A549 (cell line): ENCODE measurements around the gene METTL1. TPM values are rescaled to one million over a fixed set of nuclear protein-coding genes. Genes with fewer than 3 reads are reported as not detected.
A peak's percentile ranks its signal among the peaks of the same experiment; 100 is the strongest.

ENCODE experiments used
- ATAC-seq, 2 experiments: fragments of 200-7000 bp in 1 of 2; fragments of >200 bp in 1 of 2; cut with Nextera tagmentation in 1 of 2; cut with Tn5 transposase in 1 of 2; 3 replicates each; pipeline versions ENCODE4 v1.8.0 to v1.9.1; 2018 to 2020; ENCODE audit warnings: mild to moderate bottlenecking in 1 of 2, moderate library complexity in 1 of 2
- CTCF ChIA-PET: fragments of 300-600 bp; sonication (Branson Sonifier 250); formaldehyde crosslinking; extraction: SDS; loops from one replicate; lab custom pipeline; 2021; ENCODE audit warnings: antibody characterized with exemption, inconsistent platforms; lab: Yijun Ruan, JAX
- POLR2A ChIA-PET: fragments of 350-600 bp; formaldehyde crosslinking; extraction: SDS; loops from one replicate; lab custom pipeline; 2021; ENCODE audit warnings: antibody characterized with exemption, inconsistent platforms; lab: Yijun Ruan, JAX
- DNase-seq, 2 experiments: peaks; one replicate each; pipeline versions ENCODE4 v3.0.0 to v3.0.0-alpha.2; 2011 to 2016; ENCODE audit warnings: low read depth in 1 of 2, low spot score in 1 of 2
- FAIRE-seq: peaks from 2 replicates; lab custom pipeline; 2011; peaks lifted over from hg19 to GRCh38; lab: Jason Lieb, UNC
- H3K27ac ChIP-seq, 2 experiments: fragments of >200 bp; sonication (Bioruptor Twin); formaldehyde crosslinking; 3 replicates each; pipeline ENCODE4 v1.5.1; 2016 to 2017
- H3K4me1 ChIP-seq: fragments of >200 bp; sonication (Bioruptor Twin); formaldehyde crosslinking; 3 replicates; pipeline ENCODE4 v1.6.1; 2016
- H3K4me2 ChIP-seq: fragments of >200 bp; sonication (Bioruptor Twin); formaldehyde crosslinking; 3 replicates; pipeline ENCODE4 v1.6.1; 2016
- H3K4me3 ChIP-seq: fragments of >200 bp; sonication (Bioruptor Twin); formaldehyde crosslinking; 3 replicates; pipeline ENCODE4 v1.5.1; 2016
- H3K9me3 ChIP-seq: fragments of >200 bp; sonication (Bioruptor Twin); formaldehyde crosslinking; 3 replicates; pipeline ENCODE4 v1.6.1; 2016
- ATOH8 ChIP-seq: fragments of 250-450 bp; sonication (Bioruptor Pico); IDR thresholded peaks from 2 replicates; pipeline ENCODE4 v1.5.0; 2020; ENCODE audit warnings: low read depth, mild to moderate bottlenecking, moderate library complexity
- BCL3 ChIP-seq: fragments of >200 bp; sonication (Bioruptor Twin); formaldehyde crosslinking; IDR thresholded peaks from 3 replicates; pipeline ENCODE4 v1.6.1; 2016
- CEBPB ChIP-seq, 2 experiments: fragments of >200 bp in 1 of 2; sonication (Bioruptor Twin) in 1 of 2; formaldehyde crosslinking in 1 of 2; IDR thresholded peaks; 2 replicates each; pipeline ENCODE4 v1.6.1; 2012 to 2016
- EHF ChIP-seq: fragments of 250-450 bp; sonication (Bioruptor Pico); IDR thresholded peaks from 2 replicates; pipeline ENCODE4 v1.5.0; 2020; ENCODE audit warnings: mild to moderate bottlenecking
- EHMT2 ChIP-seq: fragments of 200-600 bp; sonication (generic); IDR thresholded peaks from 2 replicates; pipeline ENCODE4 v1.6.1; 2016; ENCODE audit warnings: antibody characterized with exemption, low read depth, mild to moderate bottlenecking, moderate library complexity
- FOSB ChIP-seq: fragments of 250-450 bp; sonication (Bioruptor Pico); IDR thresholded peaks from 2 replicates; pipeline ENCODE4 v1.5.0; 2020; ENCODE audit warnings: mild to moderate bottlenecking, moderate library complexity
- HDAC2 ChIP-seq: fragments of 200-600 bp; sonication (generic); IDR thresholded peaks from 2 replicates; pipeline ENCODE4 v1.6.1; 2016
- HES2 ChIP-seq: fragments of >200 bp; sonication (Bioruptor Twin); formaldehyde crosslinking; IDR thresholded peaks from 2 replicates; pipeline ENCODE4 v1.6.1; 2016
- HEYL ChIP-seq: fragments of 250-450 bp; sonication (Bioruptor Pico); IDR thresholded peaks from 2 replicates; pipeline ENCODE4 v1.8.0; 2021; ENCODE audit warnings: mild to moderate bottlenecking, moderate library complexity
- HOXA7 ChIP-seq: fragments of 250-450 bp; sonication (Bioruptor Pico); IDR thresholded peaks from 2 replicates; pipeline ENCODE4 v1.5.0; 2020; ENCODE audit warnings: mild to moderate bottlenecking, moderate library complexity
- HOXB13 ChIP-seq: fragments of 250-450 bp; sonication (Bioruptor Pico); IDR thresholded peaks from 2 replicates; pipeline ENCODE4 v1.5.0; 2020; ENCODE audit warnings: low read depth, mild to moderate bottlenecking, moderate library complexity
- HOXB5 ChIP-seq: fragments of 250-450 bp; sonication (Bioruptor Pico); IDR thresholded peaks from 2 replicates; pipeline ENCODE4 v1.5.0; 2020; ENCODE audit warnings: mild to moderate bottlenecking, moderate library complexity
- JUN ChIP-seq, 2 experiments: fragments of >200 bp; sonication (Bioruptor Twin); formaldehyde crosslinking; IDR thresholded peaks; 2 replicates in 1 of 2; 3 replicates in 1 of 2; pipeline ENCODE4 v1.6.1; 2016 to 2017
- KDM1A ChIP-seq: fragments of 200-600 bp; sonication (generic); IDR thresholded peaks from 2 replicates; pipeline ENCODE4 v1.6.1; 2016; ENCODE audit warnings: low read depth, mild to moderate bottlenecking
- MAZ ChIP-seq: fragments of 150-350 bp; IDR thresholded peaks from 2 replicates; pipeline ENCODE4 v1.6.1; 2014; ENCODE audit warnings: antibody characterized with exemption, low read depth, low read length, borderline replicate concordance
- NFE2L2 ChIP-seq: fragments of 150-350 bp; conservative IDR thresholded peaks from 2 replicates; pipeline ENCODE4 v1.6.1; 2014; ENCODE audit warnings: low read length
- PHF8 ChIP-seq: fragments of 200-600 bp; sonication (generic); IDR thresholded peaks from 2 replicates; pipeline ENCODE4 v1.6.1; 2016; ENCODE audit warnings: low read depth, mild to moderate bottlenecking, antibody characterized with exemption, moderate library complexity, borderline replicate concordance
- POLR2AphosphoS2 ChIP-seq: conservative IDR thresholded peaks from 2 replicates; pipeline ENCODE4 v1.6.1; 2012; ENCODE audit warnings: low read length, improper control_type of control experiment, inconsistent platforms
- RARB ChIP-seq: fragments of 250-450 bp; sonication (Bioruptor Pico); IDR thresholded peaks from 2 replicates; pipeline ENCODE4 v1.8.0; 2021; ENCODE audit warnings: mild to moderate bottlenecking, moderate library complexity
- REST ChIP-seq: fragments of 200-600 bp; sonication (generic); IDR thresholded peaks from 2 replicates; pipeline ENCODE4 v1.6.1; 2016; ENCODE audit warnings: antibody characterized with exemption, mild to moderate bottlenecking, moderate library complexity
- RNF2 ChIP-seq: fragments of 200-600 bp; sonication (generic); IDR thresholded peaks from 2 replicates; pipeline ENCODE4 v1.6.1; 2016; ENCODE audit warnings: low read depth, mild to moderate bottlenecking, antibody characterized with exemption, moderate library complexity, borderline replicate concordance
- TP53 ChIP-seq: fragments of 250-450 bp; sonication (Bioruptor Pico); IDR thresholded peaks from 2 replicates; pipeline ENCODE4 v1.5.0; 2021; ENCODE audit warnings: mild to moderate bottlenecking, moderate library complexity
- USF2 ChIP-seq: fragments of 450-650 bp; IDR thresholded peaks from 2 replicates; pipeline ENCODE4 v1.6.1; 2014; ENCODE audit warnings: antibody characterized with exemption
- ZC3H11A ChIP-seq: fragments of 450-650 bp; IDR thresholded peaks from 2 replicates; pipeline ENCODE4 v1.6.1; 2014; ENCODE audit warnings: antibody characterized with exemption, mild to moderate bottlenecking
- ZSCAN20 ChIP-seq: fragments of 250-450 bp; sonication (Bioruptor Pico); IDR thresholded peaks from 2 replicates; pipeline ENCODE4 v1.8.0; 2022; ENCODE audit warnings: mild to moderate bottlenecking, moderate library complexity
- WGBS: methylation state at CpG from one replicate; pipeline ENCODE4 v1.1.6; 2017; ENCODE audit errors: missing lambda C conversion rate; 5-methylcytosine and 5-hydroxymethylcytosine counted together
- polyA plus RNA-seq, 4 experiments: library from polyadenylated mRNA; depleted of rRNA in 3 of 4; stranded (reverse); fragments of >200 nt; fragmentation: RNase III in 1 of 4; extraction: RNeasy Plus Mini Kit Qiagen cat#74134 plus additional on column Dnase treatment in 1 of 4; gene quantifications; 2 replicates in 3 of 4; 3 replicates in 1 of 4; pipeline ENCODE4 v1.2.3, GENCODE V29; 2011 to 2017

The METTL1 gene
- polyA plus RNA-seq, 2 of the 4 experiments (the other 2 are of a cell fraction): 55.2 to 60.2 TPM

GRCh38 chr12:57749061-57749460 lies 22.8 kb downstream of the METTL1 start:
- ATAC-seq (no peak), FAIRE-seq (no peak), DNase-seq (no peak)
- POLR2A ChIA-PET: no interaction called here
- Histone ChIP-seq H3K27ac (no peak overlapping the region), H3K4me2 (no peak overlapping the region), H3K4me1 (peaks cover 31% of the 10 kb centered on the region), H3K4me3 (no peak overlapping the region), H3K9me3 (no peaks in the 10 kb centered on the region)
- CTCF ChIA-PET: interaction anchor here (3.1 kb wide), 1 partner anchor 12 kb away, joined by 17 read pairs; no protein-coding TSS in a partner anchor
- WGBS: 91% methylated on average over 5 of the region's 5 CpGs
- TF ChIP-seq ZSCAN20: no peak
- no peak for TF ChIP-seq PHF8
- no peak for TF ChIP-seq HDAC2
- TF ChIP-seq EHMT2: no peak
- no peak for TF ChIP-seq BCL3
- TF ChIP-seq MAZ: no peak
- no peak for TF ChIP-seq ZC3H11A
- TF ChIP-seq EHF (CRISPR knock-in tag): no peak
- no peak for TF ChIP-seq HOXB13 (CRISPR knock-in tag)

- H3K4me3 ChIP-seq: peak overlapping the region; percentile 70; the same call in 1 of the 3 replicates
- no peak for FAIRE-seq
- no peak for TF ChIP-seq ATOH8 (CRISPR knock-in tag)
- peak in 1 of 2 experiments; percentile 24; a peak in 1 of 5 replicates for TF ChIP-seq JUN (IDR thresholded peaks at IDR 0.05)
- TF ChIP-seq ZSCAN20: no peak
- no peak for TF ChIP-seq FOSB (CRISPR knock-in tag)
- TF ChIP-seq ZC3H11A: no peak
- TF ChIP-seq, all 56 proteins: peak for 1
- peaks cover 17% of the 10 kb centered on the region for H3K4me1 ChIP-seq
- H3K9me3 ChIP-seq: no peaks in the 10 kb centered on the region
- no peak overlapping the region; a peak in 1 of 6 replicates for H3K27ac ChIP-seq
- WGBS: 85% methylated on average over 3 of the region's 3 CpGs
- ChIA-PET CTCF (interaction anchor here (1.1 to 3.1 kb wide), 3 partner anchors 11 to 37 kb away, joined by 3 to 15 read pairs (median 14); partner anchors contain the start of gene TSFM), POLR2A (no interaction called here)
- H3K4me2 ChIP-seq: peak overlapping the region; percentile 79
- ATAC-seq (no peak), DNase-seq (no peak)
Observed at GRCh38 chr12:57746025-57746424, 25.9 kb downstream of the METTL1 start.

GRCh38 chr12:57745485-57745881 lies 26.4 kb downstream of the METTL1 start:
- Histone ChIP-seq H3K4me3 (peak overlapping the region; percentile 70), H3K4me2 (peak overlapping the region; percentile 79), H3K9me3 (no peaks in the 10 kb centered on the region), H3K27ac (peak overlapping the region; percentile 93 to 98), H3K4me1 (peaks cover 13% of the 10 kb centered on the region; the same call in 2 of the 3 replicates)
- peak; percentile 20 to 26; a peak in 4 of 6 replicates for ATAC-seq
- no peak for FAIRE-seq
- DNase-seq: no peak
- CTCF ChIA-PET: interaction anchor here (1.1 to 3.1 kb wide), 6 partner anchors 9 to 162 kb away, joined by 3 to 15 read pairs (median 10); partner anchors contain the start of gene TSFM
- POLR2A ChIA-PET: interaction anchor here (1.1 to 1.7 kb wide), 5 partner anchors 14 to 99 kb away, joined by 3 to 9 read pairs (median 6); partner anchors contain the start of genes EEF1AKMT3 and METTL1
- WGBS: 82% methylated on average over 8 of the region's 8 CpGs
- no peak for TF ChIP-seq CEBPB (IDR thresholded peaks at IDR 0.05)
- TF ChIP-seq EHMT2: no peak
- TF ChIP-seq POLR2AphosphoS2: no peak; the same call in 1 of the 2 replicates
- TF ChIP-seq USF2: no peak; the same call in 1 of the 2 replicates
- TF ChIP-seq RARB (CRISPR knock-in tag): no peak
- 0 out of 3 replicates have a peak, but pooled peaks have one; percentile 45 for TF ChIP-seq BCL3
- no peak for TF ChIP-seq TP53 (CRISPR knock-in tag)
- TF ChIP-seq RNF2: no peak
- TF ChIP-seq HEYL (CRISPR knock-in tag): no peak
- TF ChIP-seq REST: no peak
- no peak for TF ChIP-seq NFE2L2
- no peak for TF ChIP-seq KDM1A
- no peak for TF ChIP-seq HES2
- TF ChIP-seq HOXA7 (CRISPR knock-in tag): 0 out of 2 replicates have a peak, but pooled peaks have one; percentile 46
- TF ChIP-seq HOXB5: no peak
- peak; percentile 47; the same call in 1 of the 2 replicates for TF ChIP-seq FOSB (CRISPR knock-in tag)
